ENCODE data around the gene ADCY4.

GRCh38 chr14:24376448-24377070 is 41.7 kb upstream of the ADCY4 start:
- TF ChIP-seq CTCF (IDR thresholded peaks at IDR 0.05): peak; percentile 38; the same call in 1 of the 2 replicates
- no peak for TF ChIP-seq ZNF121 (CRISPR knock-in tag; IDR thresholded peaks at IDR 0.05)
- no peak for TF ChIP-seq ZNF232 (CRISPR knock-in tag; IDR thresholded peaks at IDR 0.05)

Measured in WTC11 (cell line).